Smooth muscle cell (in vitro differentiated cells): ENCODE results near the gene CECR2. TPM values are rescaled to one million over a fixed set of nuclear protein-coding genes. Genes with fewer than 3 reads are reported as not detected.

Experiments
- DNase-seq: peaks from one replicate; lab custom pipeline; 2025; ENCODE audit not compliant: unreplicated experiment; lab: John Stamatoyannopoulos, UW
- H2AFZ ChIP-seq: fragments of 200-600 bp; sonication (generic); 2 replicates; pipeline ENCODE4 v1.6.0; 2016; ENCODE audit warnings: antibody characterized with exemption, low read depth, mild to moderate bottlenecking
- H3F3A ChIP-seq: fragments of 200-600 bp; sonication (generic); 2 replicates; pipeline ENCODE4 v1.6.0; 2017; ENCODE audit warnings: antibody characterized with exemption, low read depth
- H3K27ac ChIP-seq: fragments of 200-600 bp; sonication (generic); 2 replicates; pipeline ENCODE4 v1.5.1; 2016; ENCODE audit warnings: low read depth, mild to moderate bottlenecking
- H3K27me3 ChIP-seq: fragments of 200-600 bp; sonication (generic); 2 replicates; pipeline ENCODE4 v1.6.1; 2016; ENCODE audit warnings: low read depth, mild to moderate bottlenecking
- H3K36me3 ChIP-seq: fragments of 200-600 bp; sonication (generic); 2 replicates; pipeline ENCODE4 v1.5.1; 2016; ENCODE audit warnings: low read depth
- H3K4me1 ChIP-seq: fragments of 200-600 bp; sonication (generic); 2 replicates; pipeline ENCODE4 v1.5.1; 2016; ENCODE audit warnings: low read depth
- H3K4me2 ChIP-seq: fragments of 200-600 bp; sonication (generic); 2 replicates; pipeline ENCODE4 v1.6.0; 2016; ENCODE audit warnings: mild to moderate bottlenecking
- H3K4me3 ChIP-seq: fragments of 200-600 bp; sonication (generic); 2 replicates; pipeline ENCODE4 v1.5.1; 2016; ENCODE audit warnings: mild to moderate bottlenecking
- H3K79me2 ChIP-seq: fragments of 200-600 bp; sonication (generic); 2 replicates; pipeline ENCODE4 v1.6.0; 2016; ENCODE audit warnings: low read depth, mild to moderate bottlenecking
- H3K9ac ChIP-seq: fragments of 200-600 bp; sonication (generic); 2 replicates; pipeline ENCODE4 v1.6.0; 2016; ENCODE audit warnings: low read depth
- H3K9me3 ChIP-seq: fragments of 200-600 bp; sonication (generic); replicated peaks from 2 replicates; pipeline ENCODE4 v1.5.1; 2016; ENCODE audit warnings: low read depth
- H4K20me1 ChIP-seq: fragments of 200-600 bp; sonication (generic); 2 replicates; pipeline ENCODE4 v1.6.0; 2016; ENCODE audit warnings: low read depth
- CTCF ChIP-seq: fragments of 200-600 bp; sonication (generic); IDR thresholded peaks from 2 replicates; pipeline ENCODE4 v1.5.1; 2017; ENCODE audit warnings: borderline replicate concordance, mild to moderate bottlenecking, antibody characterized with exemption; ENCODE audit not compliant: insufficient read depth, poor library complexity, severe bottlenecking
- WGBS: methylation state at CpG from one replicate; pipeline ENCODE4 v1.1.7; 2016; ENCODE audit warnings: low lambda C conversion rate; 5-methylcytosine and 5-hydroxymethylcytosine counted together
- polyA plus RNA-seq: library from polyadenylated mRNA; unstranded; fragments of >200 nt; fragmentation: Nextera tagmentation; extraction: Ambion mirVana; gene quantifications from 2 replicates; pipeline ENCODE4 v1.2.1, GENCODE V29; 2016
- total RNA-seq: library from RNA; depleted of rRNA; stranded (reverse); fragments of >200 nt; gene quantifications from 2 replicates; pipeline ENCODE4 v1.2.3, GENCODE V29; 2014

CECR2 gene
- total and polyA plus RNA-seq, 2 experiments from 2014 or later, result 1.4 to 2.8 TPM

- TF ChIP-seq CTCF, result no peak
- no peaks in the 10 kb centered on the region for H3K36me3 ChIP-seq
- no peaks in the 10 kb centered on the region for H4K20me1 ChIP-seq
- H3K9me3 ChIP-seq, result no peaks in the 10 kb centered on the region
- H3F3A ChIP-seq, result no peaks in the 10 kb centered on the region
- H3K4me1 ChIP-seq, result peaks cover 19% of the 10 kb centered on the region
- 38% methylated on average over 7 of the region's 7 CpGs for WGBS
- DNase-seq, result no peak
- H3K27me3 ChIP-seq, result no peaks in the 10 kb centered on the region
- H2AFZ ChIP-seq, result no peak overlapping the region
- peak overlapping the region; percentile 6 for H3K4me2 ChIP-seq
- no peak overlapping the region for H3K9ac ChIP-seq
- H3K79me2 ChIP-seq, result peaks cover 67% of the 10 kb centered on the region
- H3K4me3 ChIP-seq, result no peak overlapping the region
- H3K27ac ChIP-seq, result no peak overlapping the region
These were observed 15.5 kb downstream of the CECR2 start for GRCh38 chr22:17384612-17385330.

- no peak overlapping the region for H3K4me3 ChIP-seq
- no peaks in the 10 kb centered on the region for H3F3A ChIP-seq
- no peaks in the 10 kb centered on the region for H3K36me3 ChIP-seq
- H3K4me2 ChIP-seq, result no peak overlapping the region
- H3K27me3 ChIP-seq, result no peaks in the 10 kb centered on the region
- peaks cover 80% of the 10 kb centered on the region for H3K79me2 ChIP-seq
- H3K27ac ChIP-seq, result no peak overlapping the region
- 78% methylated on average over 9 of the region's 9 CpGs for WGBS
- no peak overlapping the region for H2AFZ ChIP-seq
- DNase-seq, result no peak
- H4K20me1 ChIP-seq, result no peaks in the 10 kb centered on the region
- H3K9me3 ChIP-seq, result no peaks in the 10 kb centered on the region
- H3K9ac ChIP-seq, result no peak overlapping the region
- H3K4me1 ChIP-seq, result no peaks in the 10 kb centered on the region
- TF ChIP-seq CTCF, result no peak
These were observed 18.1 kb downstream of the CECR2 start for GRCh38 chr22:17387356-17387755.

- no peak for DNase-seq
- no peaks in the 10 kb centered on the region for H3F3A ChIP-seq
- no peak for TF ChIP-seq CTCF
- no peaks in the 10 kb centered on the region for H3K27me3 ChIP-seq
- H3K9ac ChIP-seq, result no peak overlapping the region
- WGBS, result 91% methylated on average over 10 of the region's 10 CpGs
- H3K4me2 ChIP-seq, result no peak overlapping the region
- H3K79me2 ChIP-seq, result peaks cover 79% of the 10 kb centered on the region
- no peaks in the 10 kb centered on the region for H3K4me1 ChIP-seq
- no peaks in the 10 kb centered on the region for H4K20me1 ChIP-seq
- no peak overlapping the region for H3K27ac ChIP-seq
- no peaks in the 10 kb centered on the region for H3K9me3 ChIP-seq
- no peak overlapping the region for H3K4me3 ChIP-seq
- no peak overlapping the region for H2AFZ ChIP-seq
- H3K36me3 ChIP-seq, result no peaks in the 10 kb centered on the region
These were observed 19.0 kb downstream of the CECR2 start for GRCh38 chr22:17388235-17388634.

GRCh38 chr22:17390087-17390486 lies 20.8 kb downstream of the CECR2 start:
- Histone ChIP-seq H2AFZ (no peak overlapping the region), H3K4me3 (no peak overlapping the region), H3K4me1 (no peaks in the 10 kb centered on the region), H3K27ac (no peak overlapping the region), H3K79me2 (peaks cover 76% of the 10 kb centered on the region), H3K36me3 (no peaks in the 10 kb centered on the region), H3F3A (no peaks in the 10 kb centered on the region), H4K20me1 (no peaks in the 10 kb centered on the region), H3K27me3 (no peaks in the 10 kb centered on the region), H3K4me2 (no peak overlapping the region), H3K9me3 (no peaks in the 10 kb centered on the region), H3K9ac (no peak overlapping the region)
- TF ChIP-seq CTCF, result no peak
- 73% methylated on average over 5 of the region's 5 CpGs for WGBS
- no peak for DNase-seq
